Heart left ventricle (tissue), 13 donors: ENCODE data around the gene HNRNPH1.

Source experiments
- POLR2A ChIP-seq, 2 donors: fragments of 450-650 bp; IDR thresholded peaks; one replicate each; pipeline ENCODE4 v1.6.1; 2017; ENCODE audit warnings: antibody characterized with exemption in 2 of 2, mild to moderate bottlenecking in 2 of 2, moderate library complexity in 2 of 2
- TF ChIP-seq, protein P1 (sequence below), 12 donors: fragments of 200-600 bp; sonication (generic) in 4 of 12; IDR thresholded peaks; one replicate each; pipeline versions ENCODE4 v1.5.0 to v1.8.0; 2018 to 2022; ENCODE audit warnings: antibody characterized with exemption in 12 of 12, mild to moderate bottlenecking in 5 of 12
- donor health status: ischemic (EF 13 %, LVEDD 7.1; RV severe dilation, severe dysfunction).
- donor health status: DM: no; HTN: yes; CAD: no.
- donor health status: DM: no; HTN: no; CAD: no.
- donor health status: ischemic (EF 25% LVEDD 6.9; RV normal size, moderate dysfunction).
- donor health status: ischemic (EF 25% LVEDD 5.7; RV mildly dilated, moderate dysfunction).
- donor health status: ischemic (EF 35%, LVEDD 5.7; RV mildly dilated, moderate dysfunction).
- donor health status: nonischemic (EF 11% LVEDD 7.7; RV severe dilation, severe dysfunction).
- donor health status: DM: yes; HTN: yes; CAD: no.
- donor health status: PGD.
- donor health status: ischemic (EF 29% LVEDD 5.4; RV normal size, mild dysfunction).
- donor health status: nonischemic (EF 23%, LVEDD 6.1; RV moderate dilation, normal function).

DNA sequence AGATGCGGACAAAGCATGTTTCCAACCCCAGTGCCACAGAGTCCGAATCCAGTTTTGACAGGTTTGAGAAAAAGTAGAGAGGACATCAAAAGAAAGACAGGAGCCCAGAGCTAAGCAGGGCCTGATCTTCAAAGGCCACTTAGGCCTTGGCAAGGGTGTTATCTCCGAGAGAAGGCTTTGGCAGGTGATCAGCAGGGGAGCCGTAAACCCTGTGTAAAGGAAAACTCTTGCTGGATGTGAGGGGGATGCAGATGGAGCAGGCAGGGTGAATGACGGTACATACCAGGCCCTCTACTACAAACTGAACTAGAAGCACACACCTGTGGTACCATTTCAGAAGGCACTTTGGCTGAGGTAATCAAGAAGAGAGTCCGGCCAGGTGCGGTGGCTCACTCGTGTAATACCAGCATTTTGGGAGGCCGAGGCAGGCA lies 1.4 kb upstream of the HNRNPH1 start:
- no peak for TF ChIP-seq POLR2A (IDR thresholded peaks at IDR 0.05)
- TF ChIP-seq, protein P1, sequence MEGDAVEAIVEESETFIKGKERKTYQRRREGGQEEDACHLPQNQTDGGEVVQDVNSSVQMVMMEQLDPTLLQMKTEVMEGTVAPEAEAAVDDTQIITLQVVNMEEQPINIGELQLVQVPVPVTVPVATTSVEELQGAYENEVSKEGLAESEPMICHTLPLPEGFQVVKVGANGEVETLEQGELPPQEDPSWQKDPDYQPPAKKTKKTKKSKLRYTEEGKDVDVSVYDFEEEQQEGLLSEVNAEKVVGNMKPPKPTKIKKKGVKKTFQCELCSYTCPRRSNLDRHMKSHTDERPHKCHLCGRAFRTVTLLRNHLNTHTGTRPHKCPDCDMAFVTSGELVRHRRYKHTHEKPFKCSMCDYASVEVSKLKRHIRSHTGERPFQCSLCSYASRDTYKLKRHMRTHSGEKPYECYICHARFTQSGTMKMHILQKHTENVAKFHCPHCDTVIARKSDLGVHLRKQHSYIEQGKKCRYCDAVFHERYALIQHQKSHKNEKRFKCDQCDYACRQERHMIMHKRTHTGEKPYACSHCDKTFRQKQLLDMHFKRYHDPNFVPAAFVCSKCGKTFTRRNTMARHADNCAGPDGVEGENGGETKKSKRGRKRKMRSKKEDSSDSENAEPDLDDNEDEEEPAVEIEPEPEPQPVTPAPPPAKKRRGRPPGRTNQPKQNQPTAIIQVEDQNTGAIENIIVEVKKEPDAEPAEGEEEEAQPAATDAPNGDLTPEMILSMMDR (IDR thresholded peaks at IDR 0.05): no peak
